ENCODE results near the gene PIK3R4. TPM values are rescaled to one million over a fixed set of nuclear protein-coding genes. Genes with fewer than 3 reads are reported as not detected.

The PIK3R4 gene
- total RNA-seq, 4 donors from 2014 or later, result 30.4 to 37.9 (median 33.5) TPM

DNA sequence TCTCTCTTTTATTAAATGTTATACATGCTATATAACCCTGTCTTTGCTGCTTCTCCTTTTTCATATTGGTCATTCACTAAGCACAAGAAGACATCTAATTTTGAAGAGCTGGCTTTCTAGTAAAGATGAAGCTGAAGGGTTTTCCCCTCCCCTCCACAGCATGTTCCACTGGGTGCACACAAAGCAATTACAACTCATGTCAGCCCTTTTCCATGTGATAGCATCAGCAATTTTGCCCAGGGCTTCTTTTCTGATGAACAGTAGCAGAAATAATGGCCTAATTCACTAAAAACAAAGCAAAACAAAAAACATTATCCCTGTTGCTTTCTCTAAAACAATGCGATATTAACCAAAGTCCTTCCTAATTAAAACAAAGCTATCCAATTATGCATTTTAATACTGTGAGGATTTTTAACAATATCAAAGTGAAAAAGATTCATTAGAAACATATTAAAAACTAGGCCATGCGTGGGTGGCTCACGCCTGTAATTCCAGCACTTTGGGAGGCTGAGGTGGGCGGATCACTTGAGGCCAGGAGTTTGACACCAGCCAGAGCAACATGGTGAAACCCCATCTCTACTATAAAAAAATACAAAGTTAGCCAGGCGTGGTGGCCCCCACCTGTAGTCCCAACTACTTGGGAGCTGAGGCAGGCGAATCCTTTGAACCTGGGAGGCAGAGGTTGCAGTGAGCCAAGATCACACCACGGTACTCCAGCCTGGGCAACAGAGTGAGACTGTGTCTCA lies 12.2 kb upstream of the PIK3R4 start:
- no peaks in the 10 kb centered on the region for H3K36me3 ChIP-seq
- peaks cover 0 to 3% (median 0%) of the 10 kb centered on the region in 4 donors for H3K4me1 ChIP-seq
- no peaks in the 10 kb centered on the region for H3K27me3 ChIP-seq
- TF ChIP-seq POLR2A (IDR thresholded peaks at IDR 0.05) (no peak), EP300 (IDR thresholded peaks at IDR 0.05) (no peak)
- TF ChIP-seq, protein P1, sequence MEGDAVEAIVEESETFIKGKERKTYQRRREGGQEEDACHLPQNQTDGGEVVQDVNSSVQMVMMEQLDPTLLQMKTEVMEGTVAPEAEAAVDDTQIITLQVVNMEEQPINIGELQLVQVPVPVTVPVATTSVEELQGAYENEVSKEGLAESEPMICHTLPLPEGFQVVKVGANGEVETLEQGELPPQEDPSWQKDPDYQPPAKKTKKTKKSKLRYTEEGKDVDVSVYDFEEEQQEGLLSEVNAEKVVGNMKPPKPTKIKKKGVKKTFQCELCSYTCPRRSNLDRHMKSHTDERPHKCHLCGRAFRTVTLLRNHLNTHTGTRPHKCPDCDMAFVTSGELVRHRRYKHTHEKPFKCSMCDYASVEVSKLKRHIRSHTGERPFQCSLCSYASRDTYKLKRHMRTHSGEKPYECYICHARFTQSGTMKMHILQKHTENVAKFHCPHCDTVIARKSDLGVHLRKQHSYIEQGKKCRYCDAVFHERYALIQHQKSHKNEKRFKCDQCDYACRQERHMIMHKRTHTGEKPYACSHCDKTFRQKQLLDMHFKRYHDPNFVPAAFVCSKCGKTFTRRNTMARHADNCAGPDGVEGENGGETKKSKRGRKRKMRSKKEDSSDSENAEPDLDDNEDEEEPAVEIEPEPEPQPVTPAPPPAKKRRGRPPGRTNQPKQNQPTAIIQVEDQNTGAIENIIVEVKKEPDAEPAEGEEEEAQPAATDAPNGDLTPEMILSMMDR (IDR thresholded peaks at IDR 0.05), result no peak
- H3K9me3 ChIP-seq, result no peaks in the 10 kb centered on the region
- H3K27ac ChIP-seq, result no peak overlapping the region
- DNase-seq (ENCODE audit: low spot score in 2 of 2), result no peak
- 80 to 86% methylated on average over 7 of the region's 7 CpGs for WGBS, 2 donors
- no peak overlapping the region for H3K4me3 ChIP-seq

DNA sequence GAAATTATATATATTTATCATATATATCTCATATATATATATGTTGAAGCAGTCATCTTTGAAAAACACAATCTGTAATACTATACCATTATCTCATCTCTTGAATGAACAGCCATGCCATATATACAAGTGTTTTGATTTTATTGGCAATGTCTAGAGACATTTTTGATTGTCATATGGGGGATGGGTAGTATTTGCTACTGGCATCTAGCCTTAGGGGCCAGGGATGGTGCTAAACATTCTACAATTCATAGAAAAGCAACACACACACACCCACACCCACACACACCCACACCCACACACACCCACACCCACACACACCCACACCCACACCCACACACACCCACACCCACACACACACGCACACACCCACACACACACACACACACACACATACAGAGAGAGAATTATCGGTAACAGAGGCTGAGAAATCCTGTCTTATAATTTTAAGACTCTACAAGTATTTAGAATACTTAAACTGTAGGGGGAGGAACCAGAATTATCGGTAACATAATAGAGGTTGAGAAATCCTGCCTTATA lies 11.1 kb upstream of the PIK3R4 start:
- 85% methylated on average over 3 of the region's 3 CpGs for WGBS, 2 donors
- no peak for DNase-seq (ENCODE audit: low spot score in 2 of 2)

GRCh38 chr3:130755666-130756065 lies 9.0 kb upstream of the PIK3R4 start:
- Histone ChIP-seq H3K9me3 (no peaks in the 10 kb centered on the region), H3K27ac (no peak overlapping the region), H3K4me1 (peaks cover 0 to 3% (median 0%) of the 10 kb centered on the region in 4 donors), H3K36me3 (no peaks in the 10 kb centered on the region), H3K27me3 (no peaks in the 10 kb centered on the region), H3K4me3 (no peak overlapping the region)
- TF ChIP-seq, protein P1 (IDR thresholded peaks at IDR 0.05), result no peak
- TF ChIP-seq EP300 (IDR thresholded peaks at IDR 0.05) (no peak), POLR2A (IDR thresholded peaks at IDR 0.05) (no peak)
- 78 to 82% methylated on average over 5 of the region's 5 CpGs for WGBS, 2 donors
- no peak for DNase-seq (ENCODE audit: low spot score in 2 of 2)

More for the DNA sequence above, 11.1 kb upstream of the PIK3R4 start:
- Histone ChIP-seq H3K4me1 (peaks cover 0 to 3% (median 0%) of the 10 kb centered on the region in 4 donors), H3K27ac (no peak overlapping the region), H3K4me3 (no peak overlapping the region), H3K9me3 (no peaks in the 10 kb centered on the region), H3K36me3 (no peaks in the 10 kb centered on the region), H3K27me3 (no peaks in the 10 kb centered on the region)
- no peak for TF ChIP-seq EP300 (IDR thresholded peaks at IDR 0.05)

DNA sequence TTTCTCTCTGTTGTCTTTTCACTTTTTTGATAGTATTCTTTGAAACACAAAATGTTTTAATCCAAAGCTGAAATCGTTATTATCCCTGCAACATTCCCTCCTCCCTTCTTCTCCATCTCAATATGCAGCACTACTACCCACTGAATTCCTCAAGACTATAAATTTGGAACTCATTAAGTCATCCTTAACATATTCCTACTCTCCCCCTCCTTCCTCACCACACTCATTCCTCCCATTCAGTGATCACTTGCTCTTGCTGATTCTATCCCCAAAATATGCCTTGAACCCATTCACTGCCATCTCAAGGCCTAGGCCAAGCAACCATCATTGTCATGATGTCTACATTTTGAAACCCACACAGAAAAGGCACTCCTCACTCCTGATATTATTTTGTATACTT lies 2.4 kb upstream of the PIK3R4 start:
- DNase-seq (ENCODE audit: low spot score in 2 of 2), result no peak
- TF ChIP-seq, protein P1 (IDR thresholded peaks at IDR 0.05), result no peak
- TF ChIP-seq EP300 (IDR thresholded peaks at IDR 0.05) (no peak), POLR2A (IDR thresholded peaks at IDR 0.05) (no peak)
- Histone ChIP-seq H3K9me3 (no peaks in the 10 kb centered on the region), H3K36me3 (peaks cover 0 to 6% (median 0%) of the 10 kb centered on the region in 3 donors), H3K27ac (peak overlapping the region in 2 of 4 donors; percentile 74 to 93), H3K4me3 (no peak overlapping the region), H3K4me1 (peaks cover 0 to 29% (median 9%) of the 10 kb centered on the region in 4 donors), H3K27me3 (no peaks in the 10 kb centered on the region)
- WGBS, 2 donors, result 24 to 39% methylated on average over 1 of the region's 1 CpG

GRCh38 chr3:130748467-130748861 lies 1.8 kb upstream of the PIK3R4 start:
- no peak for TF ChIP-seq EP300 (IDR thresholded peaks at IDR 0.05)
- TF ChIP-seq POLR2A (IDR thresholded peaks at IDR 0.05), result no peak
- TF ChIP-seq, protein P1 (IDR thresholded peaks at IDR 0.05), result no peak
- H3K4me3 ChIP-seq, result peak overlapping the region in 1 of 4 donors; percentile 39
- 43 to 65% methylated on average over 3 of the region's 3 CpGs for WGBS, 2 donors
- H3K36me3 ChIP-seq, result peaks cover 0 to 10% (median 0%) of the 10 kb centered on the region in 3 donors
- no peaks in the 10 kb centered on the region for H3K27me3 ChIP-seq
- H3K27ac ChIP-seq, result peak overlapping the region; percentile 63 to 93 (median 80)
- H3K4me1 ChIP-seq, result peaks cover 0 to 34% (median 10%) of the 10 kb centered on the region in 4 donors
- no peak for DNase-seq (ENCODE audit: low spot score in 2 of 2)
- H3K9me3 ChIP-seq, result no peaks in the 10 kb centered on the region
